HG02852 (cell line): ENCODE results near the gene PDILT.

ENCODE experiments used
- ATAC-seq: cut with Tn5 transposase; IDR thresholded peaks from one replicate; pipeline ENCODE4 v1.9.1; 2021; ENCODE audit warnings: mild to moderate bottlenecking, moderate library complexity; ENCODE audit not compliant: unreplicated experiment

Gene PDILT

GRCh38 chr16:20409398-20410120, 5.0 kb upstream of the PDILT start, which contains the start of gene ACSM5:
TSS of gene ACSM5 (plus strand) at chr16:20409534. CDS start at chr16:20411485, 1,951 bp downstream.
- ATAC-seq, result peak; percentile 44

GRCh38 chr16:20402651-20403050, 1.9 kb downstream of the PDILT start:
- ATAC-seq, result no peak

- no peak for ATAC-seq
Observed at GRCh38 chr16:20401475-20402016, 3.0 kb downstream of the PDILT start.

- no peak for ATAC-seq
Observed at GRCh38 chr16:20401066-20401465, 3.5 kb downstream of the PDILT start.

- no peak for ATAC-seq
Observed at GRCh38 chr16:20399185-20399584, 5.4 kb downstream of the PDILT start.

GRCh38 chr16:20398603-20399002, 5.9 kb downstream of the PDILT start:
- no peak for ATAC-seq

DNA sequence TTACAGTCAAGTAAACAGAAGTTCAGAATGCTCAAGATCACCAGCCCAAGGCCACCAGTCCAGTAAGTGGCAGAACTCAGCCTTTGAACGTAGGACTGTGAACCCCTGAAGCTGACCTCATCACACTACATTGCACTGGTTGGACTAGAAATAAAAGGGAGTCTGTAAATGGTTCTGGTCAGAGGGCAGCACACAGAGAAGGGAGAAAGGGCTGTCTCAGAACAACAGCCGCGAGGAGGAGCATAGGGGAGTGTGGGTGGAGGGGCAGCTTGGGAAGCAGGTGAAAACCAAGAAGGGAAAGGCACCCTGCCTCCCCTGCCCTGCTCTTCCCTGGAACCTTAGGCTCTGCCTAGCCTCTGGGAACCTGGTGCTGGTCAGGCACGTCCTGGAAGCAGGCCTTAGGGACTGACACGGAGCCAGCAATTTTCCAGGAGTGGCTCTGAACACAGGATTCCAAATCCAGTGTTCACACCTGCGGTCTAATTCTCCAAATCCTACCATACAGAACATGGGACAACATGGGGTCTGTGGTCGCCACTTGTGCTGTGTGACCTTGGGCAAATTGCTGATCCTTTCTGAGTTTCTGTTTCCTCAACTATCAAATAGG, 7.0 kb downstream of the PDILT start:
- no peak for ATAC-seq

DNA sequence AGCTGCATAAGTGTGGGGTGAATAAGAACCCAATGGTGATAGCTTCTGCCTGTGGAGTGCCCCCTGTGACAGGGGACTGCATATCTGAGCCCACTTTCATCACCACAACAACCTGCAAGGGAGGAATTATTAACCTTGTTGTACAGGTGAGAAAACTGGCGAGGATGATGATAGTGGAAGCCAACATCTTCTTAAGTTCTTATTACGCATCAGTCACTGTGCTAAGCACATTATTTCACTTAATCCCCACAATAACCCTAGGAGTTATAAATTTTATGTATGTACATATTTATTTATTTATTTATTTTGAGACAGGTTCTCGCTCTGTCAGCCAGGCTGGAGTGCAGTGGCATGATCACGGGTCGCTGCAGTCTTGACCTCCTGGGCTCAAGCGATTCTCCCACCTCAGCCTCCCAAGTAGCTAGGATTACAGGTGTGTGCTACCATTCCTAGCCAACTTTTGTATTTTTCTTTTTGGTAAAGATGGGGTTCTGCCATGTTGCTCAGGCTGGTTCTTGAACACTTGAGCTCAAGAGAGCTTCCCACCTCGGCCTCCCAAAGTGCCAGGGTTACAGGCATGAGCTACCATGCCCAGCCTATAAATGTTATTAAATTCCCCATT, 7.6 kb downstream of the PDILT start:
- ATAC-seq, result no peak

GRCh38 chr16:20395946-20396345, 8.6 kb downstream of the PDILT start:
- ATAC-seq, result no peak

DNA sequence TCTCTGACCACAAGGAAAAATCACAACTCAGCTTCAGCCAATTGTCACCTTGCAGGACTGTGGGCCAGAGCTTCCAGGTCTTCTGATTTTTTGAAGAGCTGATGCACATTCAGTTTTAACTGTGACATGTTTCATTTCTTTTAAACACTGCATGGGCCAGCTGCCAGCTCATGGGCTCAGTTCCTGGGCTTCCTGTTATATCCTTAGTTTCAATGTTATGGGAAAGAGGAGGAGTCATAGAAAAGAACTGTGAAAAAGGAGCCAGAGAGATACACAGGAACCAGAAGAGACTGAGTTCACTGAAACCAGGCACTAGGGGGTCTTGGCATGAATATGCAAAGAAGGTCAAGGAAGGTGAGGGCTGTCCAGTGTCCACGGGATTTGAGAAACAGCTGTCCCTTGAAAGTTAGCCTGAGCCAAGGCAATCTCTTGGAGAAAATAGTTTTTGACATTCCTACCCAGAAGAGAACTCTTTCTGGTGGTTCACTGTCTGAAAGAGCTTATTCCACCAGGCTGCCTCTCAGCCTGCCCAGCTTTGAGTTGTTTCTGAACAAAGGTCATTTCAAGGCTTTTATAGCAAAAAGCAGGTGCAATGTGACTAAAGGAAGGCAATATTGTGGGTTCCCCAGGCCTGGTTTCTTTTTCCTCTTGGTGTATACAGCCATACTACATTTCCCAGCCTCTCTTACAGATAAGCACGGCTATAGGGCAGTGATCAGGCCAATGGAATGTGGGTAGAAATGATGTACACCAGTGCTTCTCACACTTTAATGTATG, 10.5 kb downstream of the PDILT start:
- no peak for ATAC-seq

DNA sequence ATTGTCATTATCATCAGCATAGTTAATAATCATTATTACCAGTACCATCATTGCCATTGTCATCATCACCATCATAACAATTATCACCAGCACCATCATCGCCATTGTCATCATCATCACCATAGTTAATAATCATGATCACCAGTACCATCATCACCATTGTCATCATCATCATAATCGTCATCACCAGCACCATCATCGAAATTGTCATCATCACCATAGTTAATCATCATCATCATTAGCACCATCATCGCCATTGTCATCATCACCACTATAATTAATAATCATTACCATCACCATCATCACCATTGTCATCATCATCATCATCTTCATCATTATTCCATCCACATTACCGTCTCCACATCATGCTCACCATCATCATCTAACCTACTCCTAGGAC, 13.5 kb downstream of the PDILT start:
- no peak for ATAC-seq

GRCh38 chr16:20388854-20389253, 15.7 kb downstream of the PDILT start:
- ATAC-seq, result no peak

DNA sequence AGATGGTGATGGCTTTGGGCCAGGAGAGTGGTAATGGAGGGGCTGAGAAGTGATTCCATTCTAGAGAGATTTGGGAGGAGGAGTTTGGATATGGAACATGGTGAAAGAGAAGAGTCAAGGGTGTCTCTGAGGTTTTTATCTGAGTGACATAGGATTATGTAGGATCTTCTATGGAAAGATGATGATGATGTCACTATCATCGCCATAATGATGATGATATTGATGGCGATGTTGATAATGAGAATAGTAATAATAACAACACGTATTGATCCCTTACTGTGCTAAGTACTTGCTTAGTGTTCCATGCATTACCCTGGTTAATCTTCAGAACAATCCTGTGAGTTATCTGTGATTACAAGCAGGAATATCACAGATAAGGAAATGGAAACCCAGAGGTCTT, 16.6 kb downstream of the PDILT start:
- ATAC-seq, result no peak

GRCh38 chr16:20385844-20386832, 18.4 kb downstream of the PDILT start:
- no peak for ATAC-seq

- ATAC-seq, result no peak
Observed at GRCh38 chr16:20383106-20384029, 21.2 kb downstream of the PDILT start.

- ATAC-seq, result no peak
Observed at GRCh38 chr16:20382202-20382948, 22.2 kb downstream of the PDILT start.

DNA sequence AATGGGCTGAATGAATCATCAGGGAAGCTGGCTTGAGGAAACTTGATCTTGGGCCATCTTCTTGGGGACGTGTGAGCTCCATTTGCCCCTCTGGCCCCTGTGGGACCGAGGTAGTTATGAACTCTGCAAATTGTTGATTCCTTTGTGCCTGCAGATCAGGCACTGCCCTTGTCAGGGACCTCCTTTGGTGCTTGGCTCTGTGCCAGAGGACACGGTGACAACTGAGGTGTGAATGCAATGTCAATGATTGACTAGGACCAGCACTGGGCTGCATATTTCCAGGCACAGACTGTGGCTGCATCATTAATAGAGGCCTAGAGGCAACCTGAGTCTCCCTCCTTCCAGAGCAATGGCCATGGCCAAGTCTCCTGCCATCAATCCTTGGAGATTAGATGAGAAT, 23.8 kb downstream of the PDILT start:
- no peak for ATAC-seq

DNA sequence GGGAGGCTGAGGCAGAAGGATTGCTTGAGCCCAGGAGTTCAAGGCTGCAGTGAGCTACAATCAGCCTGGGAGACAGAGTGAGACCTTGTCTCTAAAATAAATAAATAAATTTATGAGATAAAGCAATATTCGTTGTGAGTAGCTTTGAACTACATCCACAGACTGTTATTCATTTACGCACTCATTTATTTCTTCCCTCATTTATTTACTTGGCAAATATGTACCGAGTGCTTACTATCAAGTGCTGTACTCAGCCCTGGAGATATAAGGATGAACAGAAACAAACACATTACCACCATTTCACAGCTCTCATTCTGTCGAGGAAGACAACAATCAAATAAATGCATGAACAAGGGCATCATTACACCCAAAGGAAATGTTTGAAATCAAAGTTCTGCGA, 27.4 kb downstream of the PDILT start:
- no peak for ATAC-seq
